Ovary (tissue), 9 donors: ENCODE measurements around the gene IL24. TPM values are rescaled to one million over a fixed set of nuclear protein-coding genes. Genes with fewer than 3 reads are reported as not detected.
"Not testable (repeated sequence)": the region's sequence is repeated elsewhere in the genome, so short reads cannot be mapped to it uniquely, and the experiment has no call there.

Experiments used
- DNase-seq, 5 donors: peaks; one replicate each; pipeline ENCODE4 v3.0.0-alpha.2; 2019 to 2020
- H3K27ac ChIP-seq, 2 donors: fragments of 200-600 bp; one replicate each; pipeline versions ENCODE4 v1.5.1 to v1.8.0; 2019 to 2022
- H3K27me3 ChIP-seq: fragments of 200-600 bp; one replicate; pipeline ENCODE4 v1.8.0; 2022
- H3K36me3 ChIP-seq: fragments of 200-600 bp; sonication (generic); one replicate; pipeline ENCODE4 v1.5.1; 2019
- H3K4me1 ChIP-seq: one replicate; pipeline ENCODE4 v1.8.1; 2013; ENCODE audit warnings: mild to moderate bottlenecking, moderate library complexity; ENCODE audit not compliant: insufficient read depth
- H3K4me3 ChIP-seq: fragments of 200-600 bp; sonication (generic); one replicate; pipeline ENCODE4 v1.5.1; 2017
- H3K9me3 ChIP-seq, 2 donors: fragments of 200-600 bp in 1 of 2; sonication (generic) in 1 of 2; one replicate each; pipeline versions ENCODE4 v1.5.1 to v1.8.1; 2013 to 2019; ENCODE audit warnings: mild to moderate bottlenecking in 1 of 2, moderate library complexity in 1 of 2
- EP300 ChIP-seq: sonication (generic); formaldehyde crosslinking; IDR thresholded peaks from one replicate; pipeline ENCODE4 v1.6.1; 2017; ENCODE audit warnings: antibody characterized with exemption
- POLR2A ChIP-seq: fragments of 450-650 bp; IDR thresholded peaks from one replicate; pipeline ENCODE4 v1.6.1; 2017; ENCODE audit warnings: antibody characterized with exemption, mild to moderate bottlenecking, moderate library complexity
- WGBS, 3 donors: extraction: QIAGEN DNeasy Blood & Tissue Kit in 1 of 3; methylation state at CpG; one replicate each; pipeline versions ENCODE4 v1.1.5 to v1.1.7; 2013 to 2017; 5-methylcytosine and 5-hydroxymethylcytosine counted together
- intact Hi-C, 4 donors: fragments of 100-400 bp; cut with DNase I; formaldehyde crosslinking; loops; one replicate each; pipeline versions ENCODE4 v1.11.0 to v1.15.1; 2022 to 2023
- polyA plus RNA-seq, 2 donors: library from polyadenylated mRNA; stranded (reverse); fragments of 200-250 nt in 1 of 2; fragments of 350-450 nt in 1 of 2; fragmentation: Illumina TruSeq in 1 of 2; extraction: RNeasy Lipid Tissue Mini Kit (QIAGEN cat#74804) in 1 of 2; gene quantifications; one replicate each; pipeline ENCODE4 v1.2.3, GENCODE V29; 2013 to 2014
- total RNA-seq, 7 donors: library from RNA; depleted of rRNA in 2 of 7; stranded (reverse); fragments of >200 nt in 2 of 7; fragmentation: NEBNext Ultra II Directional in 3 of 7; extraction: Animal tissue kit (Norgen Biotek cat#: 25700) in 3 of 7; gene quantifications; one replicate each; pipeline versions ENCODE4 v1.1.0 to v1.2.4, GENCODE V29; 2016 to 2023
- TF ChIP-seq, protein P1 (sequence below), 3 donors: fragments of 450-650 bp in 2 of 3; fragments of 200-600 bp in 1 of 3; IDR thresholded peaks; one replicate each; pipeline versions ENCODE4 v1.5.1 to v1.8.0; 2016 to 2022; ENCODE audit warnings: antibody characterized with exemption in 3 of 3, mild to moderate bottlenecking in 1 of 3
- donor health status: DM: no; HTN: no; CAD: no; lungs with moderate emphysema.
- donor health status: DM: no; HTN: no; CAD: no.
- donor health status: Bipolar disorder and iron deficiency.
- donor health status: DM: yes; HTN: yes; CAD: no.
- donor health status: DM: no; HTN: no; CAD: no.
- donor health status: DM: yes; HTN: yes; CAD: no.

The IL24 gene
- total and polyA plus RNA-seq, 9 donors: 0.10 to 1.8 (median 0.72) TPM; not detected in 6

DNA sequence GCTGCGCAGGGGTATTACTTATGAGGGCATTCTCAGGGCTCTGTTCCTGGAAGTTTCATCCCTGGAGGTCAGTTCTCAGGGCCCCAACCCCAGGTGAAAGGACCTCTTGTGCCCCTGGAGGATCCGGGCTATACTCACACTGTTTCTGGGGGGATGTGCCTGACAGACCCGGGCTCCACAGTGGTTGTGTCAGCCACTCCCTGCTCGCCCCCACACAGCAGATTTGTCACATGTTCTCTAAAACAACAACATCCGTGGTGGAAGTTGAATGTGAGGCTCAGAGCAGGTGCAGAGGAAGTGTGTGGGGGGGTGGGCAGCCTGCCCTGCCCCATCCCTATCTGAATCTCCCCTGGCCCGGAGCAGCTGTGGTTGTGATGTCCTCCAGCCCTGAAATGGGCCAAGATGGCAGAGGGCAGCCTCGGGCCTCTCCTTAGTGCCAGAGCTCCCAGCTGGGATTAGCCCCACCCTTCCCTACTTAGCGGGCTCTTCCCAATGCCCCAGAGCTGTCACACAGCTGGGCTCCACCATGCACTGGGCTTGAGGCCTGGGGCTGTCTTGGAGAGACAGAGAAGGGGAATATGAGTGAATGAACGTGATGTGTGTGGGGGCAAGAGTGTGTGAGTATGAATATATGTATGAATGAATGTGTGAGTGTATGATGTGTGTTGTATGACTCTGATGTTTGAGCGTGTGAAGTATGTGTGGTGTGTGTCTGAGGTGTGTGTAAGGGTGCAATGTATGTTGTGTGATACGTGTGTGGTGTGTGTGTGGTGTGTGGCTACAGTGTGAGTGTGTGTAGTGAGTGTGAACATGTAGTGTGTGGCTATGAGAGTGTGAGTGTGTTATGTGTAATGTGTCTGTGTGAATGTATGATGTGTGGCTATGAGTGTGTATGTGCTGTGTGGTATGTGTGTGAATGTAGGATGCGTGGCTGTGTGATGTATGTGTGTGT is 26.0 kb downstream of the IL24 start:
- H3K27ac ChIP-seq: no peak overlapping the region

GRCh38 chr1:206923961-206924557 is 26.8 kb downstream of the IL24 start:
- intact Hi-C loops, H3K27me3 ChIP-seq, H3K4me1 ChIP-seq, H3K4me3 ChIP-seq, H3K9me3 ChIP-seq, H3K27ac ChIP-seq, H3K36me3 ChIP-seq, DNase-seq: not testable (repeated sequence)
- WGBS, 3 donors: 85 to 99% (median 87%) methylated on average over 4 of the region's 4 CpGs

More for the DNA sequence above, 26.0 kb downstream of the IL24 start:
- DNase-seq: no peak
- Histone ChIP-seq H3K36me3 (no peaks in the 10 kb centered on the region), H3K9me3 (no peaks in the 10 kb centered on the region), H3K4me1 (no peaks in the 10 kb centered on the region), H3K4me3 (no peak overlapping the region), H3K27me3 (no peaks in the 10 kb centered on the region)
- intact Hi-C loops: no loop called here
- 58 to 61% (median 59%) methylated on average over 12 of the region's 12 CpGs for WGBS, 3 donors
- no peak for TF ChIP-seq EP300
- TF ChIP-seq, protein P1, sequence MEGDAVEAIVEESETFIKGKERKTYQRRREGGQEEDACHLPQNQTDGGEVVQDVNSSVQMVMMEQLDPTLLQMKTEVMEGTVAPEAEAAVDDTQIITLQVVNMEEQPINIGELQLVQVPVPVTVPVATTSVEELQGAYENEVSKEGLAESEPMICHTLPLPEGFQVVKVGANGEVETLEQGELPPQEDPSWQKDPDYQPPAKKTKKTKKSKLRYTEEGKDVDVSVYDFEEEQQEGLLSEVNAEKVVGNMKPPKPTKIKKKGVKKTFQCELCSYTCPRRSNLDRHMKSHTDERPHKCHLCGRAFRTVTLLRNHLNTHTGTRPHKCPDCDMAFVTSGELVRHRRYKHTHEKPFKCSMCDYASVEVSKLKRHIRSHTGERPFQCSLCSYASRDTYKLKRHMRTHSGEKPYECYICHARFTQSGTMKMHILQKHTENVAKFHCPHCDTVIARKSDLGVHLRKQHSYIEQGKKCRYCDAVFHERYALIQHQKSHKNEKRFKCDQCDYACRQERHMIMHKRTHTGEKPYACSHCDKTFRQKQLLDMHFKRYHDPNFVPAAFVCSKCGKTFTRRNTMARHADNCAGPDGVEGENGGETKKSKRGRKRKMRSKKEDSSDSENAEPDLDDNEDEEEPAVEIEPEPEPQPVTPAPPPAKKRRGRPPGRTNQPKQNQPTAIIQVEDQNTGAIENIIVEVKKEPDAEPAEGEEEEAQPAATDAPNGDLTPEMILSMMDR (IDR thresholded peaks at IDR 0.05): no peak
- TF ChIP-seq POLR2A: no peak

GRCh38 chr1:206924592-206925105 is 27.4 kb downstream of the IL24 start:
- H3K4me1 ChIP-seq: no peaks in the 10 kb centered on the region
- intact Hi-C loops: no loop called here

GRCh38 chr1:206925106-206925736 is 28.0 kb downstream of the IL24 start:
- Histone ChIP-seq H3K27ac (no peak overlapping the region), H3K9me3 (no peaks in the 10 kb centered on the region), H3K27me3 (no peaks in the 10 kb centered on the region), H3K4me1 (no peaks in the 10 kb centered on the region), H3K36me3 (no peaks in the 10 kb centered on the region), H3K4me3 (no peak overlapping the region)
- 77 to 86% (median 83%) methylated on average over 11 of the region's 11 CpGs for WGBS, 3 donors
- TF ChIP-seq POLR2A: no peak
- intact Hi-C loops: no loop called here
- no peak for DNase-seq

More at GRCh38 chr1:206924592-206925105, 27.4 kb downstream of the IL24 start:
- Histone ChIP-seq H3K27ac (no peak overlapping the region), H3K9me3 (no peaks in the 10 kb centered on the region), H3K36me3 (no peaks in the 10 kb centered on the region), H3K27me3 (no peaks in the 10 kb centered on the region), H3K4me3 (no peak overlapping the region)
- TF ChIP-seq EP300: no peak
- TF ChIP-seq, protein P1 (IDR thresholded peaks at IDR 0.05): no peak
- TF ChIP-seq POLR2A: no peak
- DNase-seq: no peak
- 74 to 76% (median 74%) methylated on average over 8 of the region's 8 CpGs for WGBS, 3 donors

GRCh38 chr1:206926286-206926685 is 29.0 kb downstream of the IL24 start:
- no peak for DNase-seq
- no peaks in the 10 kb centered on the region for H3K27me3 ChIP-seq
- TF ChIP-seq EP300 (no peak), POLR2A (no peak)
- TF ChIP-seq, protein P1 (IDR thresholded peaks at IDR 0.05): no peak
- no peaks in the 10 kb centered on the region for H3K36me3 ChIP-seq
- H3K4me3 ChIP-seq: no peak overlapping the region
- no peak overlapping the region for H3K27ac ChIP-seq
- no peaks in the 10 kb centered on the region for H3K9me3 ChIP-seq
- 41 to 56% (median 53%) methylated on average over 2 of the region's 2 CpGs for WGBS, 3 donors
- H3K4me1 ChIP-seq: no peaks in the 10 kb centered on the region
- intact Hi-C loops: no loop called here
